ENCODE data around the gene ZNF827. TPM values are rescaled to one million over a fixed set of nuclear protein-coding genes. Genes with fewer than 3 reads are reported as not detected.

ZNF827 gene
- 21.3 and 34.0 TPM in 2 replicates for total RNA-seq

GRCh38 chr4:145938618-145939440 is at the start of gene ZNF827:
TSS of gene ZNF827 (minus strand) at chr4:145938823. CDS start at chr4:145938407, 416 bp downstream.

Other genes starting within 250 kb of the ZNF827 start
- gene LSM6, start 236.9 kb upstream of the ZNF827 start, total RNA-seq: 18.9 and 24.4 TPM in 2 replicates